ES-I3 (cell line): ENCODE results near the gene WIPF2.

Source experiments
- H3K36me3 ChIP-seq: 2 replicates; pipeline ENCODE4 v1.6.1; 2013; ENCODE audit warnings: mild to moderate bottlenecking, low read length, control low read depth, moderate library complexity; ENCODE audit not compliant: insufficient read depth
- H3K4me1 ChIP-seq: 2 replicates; pipeline ENCODE4 v1.6.1; 2013; ENCODE audit warnings: mild to moderate bottlenecking, control low read depth, low read length; ENCODE audit not compliant: insufficient read depth
- H3K9ac ChIP-seq: 2 replicates; pipeline ENCODE4 v1.6.1; 2013; ENCODE audit warnings: low read depth, mild to moderate bottlenecking, low read length, moderate library complexity
- H3K9me3 ChIP-seq: 2 replicates; pipeline ENCODE4 v1.6.1; 2013; ENCODE audit warnings: mild to moderate bottlenecking, low read length, moderate library complexity; ENCODE audit not compliant: control insufficient read depth, insufficient read depth

WIPF2 gene

GRCh38 chr17:40315678-40316570 lies 96.8 kb downstream of the WIPF2 start:
- Histone ChIP-seq H3K4me1 (peaks cover 18% of the 10 kb centered on the region), H3K9me3 (no peaks in the 10 kb centered on the region), H3K36me3 (no peaks in the 10 kb centered on the region), H3K9ac (no peak overlapping the region; the same call in 1 of the 2 replicates)

DNA sequence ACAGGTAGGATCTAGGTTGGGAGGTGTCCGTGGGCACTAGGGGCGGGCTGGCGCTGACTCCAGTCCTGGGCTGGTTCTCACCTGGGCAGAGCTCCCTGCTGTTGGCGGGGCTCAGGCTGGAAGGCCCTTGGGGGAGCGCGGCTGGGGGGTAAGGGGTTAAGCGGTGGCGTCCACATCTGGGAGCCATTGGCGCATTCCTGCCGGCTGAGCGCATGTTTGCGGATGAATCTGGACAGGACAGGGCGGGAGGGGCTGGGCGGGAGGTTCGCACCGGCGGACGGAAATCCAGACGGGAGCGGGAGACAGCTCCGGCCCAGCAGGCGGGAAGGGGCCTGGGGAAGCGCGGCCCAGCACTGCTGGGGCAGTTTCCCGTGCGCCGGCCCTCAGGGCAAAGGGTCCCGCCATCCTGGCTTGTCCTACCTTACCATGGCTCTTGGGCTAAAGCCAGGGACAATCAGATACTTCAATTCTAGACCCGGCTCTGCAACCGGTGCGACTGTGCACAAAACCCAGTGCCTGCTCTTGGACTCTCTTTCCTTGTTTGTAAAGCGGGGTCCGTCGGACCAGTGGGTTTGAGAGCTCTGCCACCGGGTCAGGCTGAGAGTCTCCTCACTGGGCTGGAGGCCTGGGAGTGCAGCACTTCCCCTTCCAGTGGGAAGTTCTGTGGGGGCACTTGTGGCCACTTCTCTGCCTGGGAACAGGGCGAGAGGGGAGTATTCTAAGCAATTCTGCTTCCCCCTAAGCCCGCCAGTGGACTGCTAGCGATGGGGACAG lies 97.7 kb downstream of the WIPF2 start:
- no peaks in the 10 kb centered on the region for H3K9me3 ChIP-seq
- H3K4me1 ChIP-seq: peaks cover 24% of the 10 kb centered on the region
- H3K9ac ChIP-seq: peak overlapping the region; percentile 47; the same call in 1 of the 2 replicates
- H3K36me3 ChIP-seq: no peaks in the 10 kb centered on the region

DNA sequence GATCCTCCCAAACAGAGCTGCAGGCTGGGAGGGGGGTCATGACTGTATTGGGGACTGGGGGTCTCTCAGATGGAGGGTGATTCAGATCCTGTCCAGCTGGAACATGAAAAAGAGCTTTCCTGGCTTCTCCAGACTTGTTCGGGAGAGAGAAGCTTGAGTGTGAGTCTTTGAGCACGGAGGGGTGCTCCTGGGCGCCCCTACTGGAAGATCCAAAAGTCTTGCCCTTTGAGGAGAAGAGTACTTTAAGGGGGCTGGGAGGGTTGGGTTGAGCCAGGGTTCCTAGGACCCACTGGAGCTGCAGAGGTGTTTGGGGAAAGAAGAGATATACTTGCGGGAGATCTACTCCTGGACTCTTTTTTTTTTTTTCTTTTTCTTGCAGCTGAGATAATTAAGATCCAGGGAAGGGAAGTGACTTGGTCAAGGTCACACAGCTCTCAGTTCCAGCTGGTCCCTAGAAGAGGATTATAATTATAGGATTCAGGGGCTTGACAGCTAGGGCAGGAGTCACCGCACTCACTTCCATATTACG lies 98.3 kb downstream of the WIPF2 start:
- H3K9me3 ChIP-seq: no peaks in the 10 kb centered on the region
- H3K36me3 ChIP-seq: no peaks in the 10 kb centered on the region
- H3K4me1 ChIP-seq: peaks cover 28% of the 10 kb centered on the region
- peak overlapping the region; percentile 47; the same call in 1 of the 2 replicates for H3K9ac ChIP-seq

- Histone ChIP-seq H3K9me3 (no peaks in the 10 kb centered on the region), H3K4me1 (peaks cover 31% of the 10 kb centered on the region), H3K36me3 (no peaks in the 10 kb centered on the region), H3K9ac (peak overlapping the region; percentile 92)
Measured at GRCh38 chr17:40317880-40318829, 99.1 kb downstream of the WIPF2 start.

DNA sequence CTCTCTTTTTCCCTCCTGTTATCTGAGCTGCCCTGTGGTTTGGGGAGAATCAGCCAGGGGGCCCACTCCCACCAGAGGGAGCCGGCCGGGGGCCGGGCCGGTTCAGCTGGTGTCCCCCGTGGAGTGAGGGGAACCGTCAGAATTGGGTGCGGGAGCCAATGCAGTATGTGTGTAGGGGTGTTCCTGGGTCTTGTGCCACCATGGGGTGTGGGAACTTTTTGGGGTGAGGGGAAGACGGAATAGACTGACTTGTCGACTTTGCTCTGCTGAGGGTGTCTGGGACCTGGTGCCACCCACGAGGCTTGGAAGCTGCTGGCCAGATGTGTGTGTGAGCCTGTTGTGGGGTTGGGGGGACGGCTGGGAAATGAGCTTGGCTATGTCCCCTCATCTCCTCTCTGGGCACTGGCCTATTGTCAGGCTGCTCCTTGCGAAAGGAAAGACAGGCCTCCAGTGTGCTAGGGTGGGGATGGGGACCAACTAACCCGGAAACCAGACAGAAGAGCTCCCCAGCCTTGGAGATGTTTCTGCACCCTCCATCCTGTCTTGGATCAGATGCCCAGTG lies 99.8 kb downstream of the WIPF2 start:
- Histone ChIP-seq H3K9ac (peak overlapping the region; percentile 92), H3K36me3 (no peaks in the 10 kb centered on the region), H3K9me3 (no peaks in the 10 kb centered on the region), H3K4me1 (peaks cover 27% of the 10 kb centered on the region; the same call in 1 of the 2 replicates)

DNA sequence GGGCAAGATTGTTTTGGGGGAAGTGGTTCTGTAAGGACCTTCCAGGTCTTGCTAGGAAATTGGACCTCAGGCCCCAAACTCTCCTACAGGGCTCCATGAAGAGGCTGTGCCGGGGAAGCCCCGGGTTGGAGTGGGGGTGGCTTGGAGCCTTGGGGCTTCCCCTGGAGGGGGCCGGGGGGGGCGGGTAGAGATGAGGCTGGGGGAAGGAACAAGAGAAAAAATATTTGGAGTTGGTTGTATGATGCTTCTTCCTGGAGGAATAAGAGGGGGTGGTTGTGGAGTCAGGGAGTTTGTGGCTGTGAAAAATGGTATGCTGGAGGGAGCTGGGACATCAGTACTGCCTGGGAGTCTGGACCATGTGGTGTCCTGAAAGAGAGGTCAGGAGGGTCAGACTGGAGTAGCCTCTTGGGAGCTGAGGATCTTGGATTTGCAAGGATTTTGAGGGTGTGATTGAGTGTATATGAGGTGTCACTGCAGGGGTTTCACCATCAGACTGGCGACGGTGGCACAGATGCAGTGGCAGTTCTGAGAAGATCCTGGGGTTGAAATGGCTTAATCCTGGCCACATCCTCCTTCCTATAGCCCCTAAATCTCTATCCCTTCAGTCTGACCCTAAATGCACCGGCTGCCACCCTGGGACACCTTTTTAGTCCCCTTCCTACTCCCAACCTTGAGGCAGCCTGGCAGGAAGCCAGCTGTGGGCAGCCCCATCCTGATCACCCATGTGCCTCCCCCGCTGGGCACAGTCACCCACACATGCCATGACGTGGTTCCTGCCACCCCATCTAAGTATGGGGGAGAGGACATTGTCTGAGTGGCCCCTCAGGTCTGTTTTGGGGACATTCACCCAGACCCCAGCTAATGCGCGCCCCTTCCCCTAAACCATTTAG lies 100.8 kb downstream of the WIPF2 start:
- peaks cover 27% of the 10 kb centered on the region; the same call in 1 of the 2 replicates for H3K4me1 ChIP-seq
- H3K9me3 ChIP-seq: no peaks in the 10 kb centered on the region
- H3K36me3 ChIP-seq: no peaks in the 10 kb centered on the region
- H3K9ac ChIP-seq: no peak overlapping the region

- Histone ChIP-seq H3K36me3 (no peaks in the 10 kb centered on the region), H3K9ac (no peak overlapping the region), H3K4me1 (peaks cover 20% of the 10 kb centered on the region; the same call in 1 of the 2 replicates), H3K9me3 (no peaks in the 10 kb centered on the region)
Measured at GRCh38 chr17:40320756-40321523, 101.8 kb downstream of the WIPF2 start.

- Histone ChIP-seq H3K9me3 (no peaks in the 10 kb centered on the region), H3K4me1 (peaks cover 16% of the 10 kb centered on the region; the same call in 1 of the 2 replicates), H3K36me3 (no peaks in the 10 kb centered on the region), H3K9ac (no peak overlapping the region)
Measured at GRCh38 chr17:40321524-40321929, 102.4 kb downstream of the WIPF2 start.

GRCh38 chr17:40321961-40322357 lies 102.9 kb downstream of the WIPF2 start:
- Histone ChIP-seq H3K9ac (peak overlapping the region; percentile 39; the same call in 1 of the 2 replicates), H3K9me3 (no peaks in the 10 kb centered on the region), H3K4me1 (peaks cover 16% of the 10 kb centered on the region; the same call in 1 of the 2 replicates), H3K36me3 (no peaks in the 10 kb centered on the region)

- H3K4me1 ChIP-seq: peaks cover 16% of the 10 kb centered on the region; the same call in 1 of the 2 replicates
- H3K9ac ChIP-seq: peak overlapping the region; percentile 39; the same call in 1 of the 2 replicates
- H3K9me3 ChIP-seq: no peaks in the 10 kb centered on the region
Measured at GRCh38 chr17:40322358-40323315, 103.5 kb downstream of the WIPF2 start.

More at GRCh38 chr17:40322358-40323315, 103.5 kb downstream of the WIPF2 start:
- no peaks in the 10 kb centered on the region for H3K36me3 ChIP-seq
